ENCODE measurements around the gene CDKN2B.

Gene CDKN2B

GRCh38 chr9:21993893-21994555, 15.1 kb downstream of the CDKN2B start, which contains the start of gene CDKN2A:
CDKN2A (minus strand) TSS chr9:21994392.
- ATAC-seq: peak; percentile 49

GRCh38 chr9:21993007-21993406, 16.1 kb downstream of the CDKN2B start:
- no peak for ATAC-seq

DNA sequence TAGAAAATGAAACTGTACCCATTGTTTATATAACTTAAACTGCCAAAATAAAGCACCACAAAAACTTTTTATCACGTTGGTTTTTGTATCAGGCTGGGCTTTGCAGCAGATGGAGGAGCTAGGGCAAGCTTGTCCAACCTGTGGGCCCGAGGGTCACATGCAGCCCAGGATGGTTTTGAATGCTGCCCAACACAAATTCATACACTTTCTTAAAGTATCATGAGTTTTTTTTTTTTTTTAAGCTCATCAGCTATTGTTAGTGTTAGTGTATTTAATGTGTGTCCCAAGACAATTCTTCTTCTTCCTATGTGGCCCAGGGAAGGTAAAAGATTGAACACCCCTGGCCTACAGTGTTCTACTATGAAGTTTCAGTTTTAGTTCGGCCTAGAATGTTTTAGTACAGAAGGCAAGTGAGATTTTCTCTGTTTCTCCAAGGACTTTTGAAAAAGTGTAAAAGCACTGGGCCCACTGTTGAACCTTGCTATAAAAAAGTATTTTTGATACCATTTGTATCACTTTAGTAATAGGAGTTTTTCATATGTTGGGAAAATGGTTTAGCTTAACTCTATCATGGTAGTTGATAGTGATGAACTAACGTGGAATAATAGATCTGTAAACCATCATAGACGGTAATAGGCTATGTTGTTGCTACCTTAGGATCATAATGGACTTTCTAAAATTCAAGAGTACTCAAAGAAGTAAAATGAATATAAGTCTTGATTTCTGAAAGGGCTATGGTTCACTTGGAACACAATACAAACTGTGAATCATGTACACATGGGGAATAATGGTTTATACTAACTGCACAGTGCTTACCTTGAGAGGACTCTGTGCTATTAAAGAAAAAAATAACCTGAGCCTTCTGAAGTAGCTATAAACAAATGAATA, 17.8 kb downstream of the CDKN2B start:
- no peak for ATAC-seq

GRCh38 chr9:21989440-21990189, 19.5 kb downstream of the CDKN2B start:
- no peak for ATAC-seq

DNA sequence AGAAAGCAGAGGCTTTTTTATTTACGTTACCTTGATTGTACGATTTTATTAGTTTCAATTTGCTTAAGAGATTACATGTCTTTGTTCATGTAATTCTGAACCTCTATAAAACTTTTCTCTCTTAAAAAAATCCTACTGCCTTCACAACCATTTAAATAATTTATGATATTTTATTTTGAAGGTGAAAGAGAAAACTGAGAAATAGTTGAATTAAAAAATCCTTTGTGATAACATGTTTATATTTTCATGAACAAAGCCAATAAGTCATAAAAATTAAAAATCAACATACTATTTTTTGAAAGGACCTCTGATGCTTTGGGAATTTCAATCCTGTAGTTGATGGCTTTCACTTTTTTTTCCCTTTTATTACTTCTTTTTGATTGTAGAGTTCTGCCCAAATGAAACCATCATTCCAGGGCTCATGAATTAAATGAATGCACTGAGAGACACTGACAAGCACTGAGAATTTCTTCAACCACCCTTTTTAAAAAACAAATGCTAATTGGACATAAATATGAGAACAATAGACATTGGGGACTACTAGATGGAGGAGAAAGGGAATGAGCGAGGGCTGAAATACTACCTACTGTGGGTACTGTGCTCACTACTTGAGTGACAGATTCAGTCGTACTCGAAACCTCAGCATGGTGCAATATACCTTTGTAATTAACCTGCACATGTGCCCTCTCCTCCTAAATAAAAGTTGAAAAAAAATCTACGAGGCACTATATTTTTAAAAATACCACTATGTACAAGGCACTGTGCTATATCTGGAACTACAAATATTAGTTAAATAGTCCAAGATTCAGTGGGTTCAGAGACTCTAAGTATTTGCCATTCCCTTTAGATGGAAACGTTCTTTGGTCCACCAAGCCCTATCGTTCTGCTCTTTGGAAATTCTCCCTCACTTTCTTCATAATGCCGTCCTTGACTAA, 20.8 kb downstream of the CDKN2B start:
- ATAC-seq: no peak

- ATAC-seq: no peak
Measured at GRCh38 chr9:21985964-21986667, 23.0 kb downstream of the CDKN2B start.

DNA sequence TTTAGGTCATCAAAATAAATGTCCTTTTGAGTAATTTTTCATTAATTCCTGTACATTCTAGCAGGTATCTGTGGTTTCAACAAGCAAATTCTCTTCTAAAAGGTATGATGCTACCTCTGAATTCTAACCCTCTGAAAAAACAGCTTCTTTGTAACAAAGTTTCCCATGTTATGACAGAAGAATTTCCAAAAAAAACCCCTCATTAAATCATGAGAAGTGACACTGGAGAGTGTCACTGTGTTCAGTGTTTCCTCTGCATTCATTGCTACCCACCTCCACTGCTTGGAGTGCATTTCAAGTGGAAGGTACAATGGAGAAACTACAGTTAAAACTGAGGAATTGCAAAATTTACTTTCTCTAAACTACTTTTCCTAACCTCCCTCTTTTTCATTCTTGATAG, 25.0 kb downstream of the CDKN2B start:
- no peak for ATAC-seq

DNA sequence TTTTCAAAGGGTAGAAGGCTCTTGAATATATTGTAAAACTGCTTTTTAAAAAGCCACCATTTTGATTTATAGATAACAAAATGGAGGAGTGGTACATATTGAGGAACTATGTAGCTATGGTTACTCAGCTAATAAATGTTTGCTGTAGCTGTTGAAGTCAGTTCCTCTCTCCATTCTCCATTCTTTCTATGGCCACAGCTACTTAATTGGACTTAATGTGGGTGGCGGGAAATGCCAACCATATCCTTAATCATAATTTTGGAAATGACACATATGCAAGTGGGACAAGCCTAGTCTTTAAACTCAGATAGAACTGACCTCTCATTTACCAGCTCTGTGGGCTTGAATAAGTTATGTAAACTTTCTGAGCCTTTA, 25.6 kb downstream of the CDKN2B start:
- ATAC-seq: no peak

GRCh38 chr9:21982861-21983560, 26.1 kb downstream of the CDKN2B start:
- no peak for ATAC-seq

DNA sequence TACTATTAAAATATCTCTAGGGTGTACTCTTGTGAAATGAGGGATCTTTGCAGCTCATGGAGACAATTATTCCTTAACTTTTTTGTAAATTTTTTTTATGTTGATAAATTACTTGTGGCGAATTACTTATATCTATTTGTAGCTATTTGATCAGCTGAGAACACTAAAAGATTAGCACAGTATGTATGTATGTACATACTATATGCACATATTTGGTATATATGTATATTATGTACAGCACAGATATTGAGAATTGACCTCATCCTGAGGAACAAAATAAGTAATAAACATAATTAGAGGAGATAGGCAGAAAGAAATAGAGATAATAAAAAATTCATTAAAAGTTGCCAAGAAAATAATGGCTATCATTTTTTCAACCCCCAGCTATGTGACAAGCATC, 26.7 kb downstream of the CDKN2B start:
- ATAC-seq: no peak

- no peak for ATAC-seq
Measured at GRCh38 chr9:21976334-21976875, 32.7 kb downstream of the CDKN2B start.

GRCh38 chr9:21974722-21975409, 34.2 kb downstream of the CDKN2B start:
- ATAC-seq: peak; percentile 48 to 60

DNA sequence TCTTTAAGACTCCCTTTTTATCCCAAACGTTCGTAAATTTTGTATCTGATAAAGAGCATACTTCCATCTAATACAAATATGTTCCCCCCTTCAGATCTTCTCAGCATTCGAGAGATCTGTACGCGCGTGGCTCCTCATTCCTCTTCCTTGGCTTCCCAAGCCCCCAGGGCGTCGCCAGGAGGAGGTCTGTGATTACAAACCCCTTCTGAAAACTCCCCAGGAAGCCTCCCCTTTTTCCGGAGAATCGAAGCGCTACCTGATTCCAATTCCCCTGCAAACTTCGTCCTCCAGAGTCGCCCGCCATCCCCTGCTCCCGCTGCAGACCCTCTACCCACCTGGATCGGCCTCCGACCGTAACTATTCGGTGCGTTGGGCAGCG, 34.8 kb downstream of the CDKN2B start:
- ATAC-seq: no peak

GRCh38 chr9:21972361-21972760, 36.7 kb downstream of the CDKN2B start:
- ATAC-seq: no peak

DNA sequence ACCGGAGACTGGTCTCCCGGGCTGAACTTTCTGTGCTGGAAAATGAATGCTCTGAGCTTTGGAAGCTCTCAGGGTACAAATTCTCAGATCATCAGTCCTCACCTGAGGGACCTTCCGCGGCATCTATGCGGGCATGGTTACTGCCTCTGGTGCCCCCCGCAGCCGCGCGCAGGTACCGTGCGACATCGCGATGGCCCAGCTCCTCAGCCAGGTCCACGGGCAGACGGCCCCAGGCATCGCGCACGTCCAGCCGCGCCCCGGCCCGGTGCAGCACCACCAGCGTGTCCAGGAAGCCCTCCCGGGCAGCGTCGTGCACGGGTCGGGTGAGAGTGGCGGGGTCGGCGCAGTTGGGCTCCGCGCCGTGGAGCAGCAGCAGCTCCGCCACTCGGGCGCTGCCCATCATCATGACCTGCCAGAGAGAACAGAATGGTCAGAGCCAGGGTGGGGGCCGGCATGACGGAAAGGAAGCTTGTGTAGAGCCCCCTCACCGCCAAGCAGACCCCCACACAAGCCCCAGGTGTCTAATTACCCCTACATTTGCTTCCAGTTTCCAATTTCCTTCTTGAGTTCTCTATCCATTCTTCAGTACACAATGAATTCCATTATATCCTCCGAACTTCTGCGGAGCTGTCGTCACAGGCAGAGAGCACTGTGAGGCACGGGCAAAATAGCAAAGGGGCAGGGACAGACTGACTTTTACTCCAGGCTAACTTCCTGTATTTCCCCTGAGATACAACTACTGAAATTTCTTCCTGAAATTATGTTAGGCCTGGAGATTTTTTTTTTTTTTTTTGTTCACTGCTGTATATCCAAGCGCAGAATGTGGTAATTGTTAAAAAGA, 38.1 kb downstream of the CDKN2B start:
- no peak for ATAC-seq

DNA sequence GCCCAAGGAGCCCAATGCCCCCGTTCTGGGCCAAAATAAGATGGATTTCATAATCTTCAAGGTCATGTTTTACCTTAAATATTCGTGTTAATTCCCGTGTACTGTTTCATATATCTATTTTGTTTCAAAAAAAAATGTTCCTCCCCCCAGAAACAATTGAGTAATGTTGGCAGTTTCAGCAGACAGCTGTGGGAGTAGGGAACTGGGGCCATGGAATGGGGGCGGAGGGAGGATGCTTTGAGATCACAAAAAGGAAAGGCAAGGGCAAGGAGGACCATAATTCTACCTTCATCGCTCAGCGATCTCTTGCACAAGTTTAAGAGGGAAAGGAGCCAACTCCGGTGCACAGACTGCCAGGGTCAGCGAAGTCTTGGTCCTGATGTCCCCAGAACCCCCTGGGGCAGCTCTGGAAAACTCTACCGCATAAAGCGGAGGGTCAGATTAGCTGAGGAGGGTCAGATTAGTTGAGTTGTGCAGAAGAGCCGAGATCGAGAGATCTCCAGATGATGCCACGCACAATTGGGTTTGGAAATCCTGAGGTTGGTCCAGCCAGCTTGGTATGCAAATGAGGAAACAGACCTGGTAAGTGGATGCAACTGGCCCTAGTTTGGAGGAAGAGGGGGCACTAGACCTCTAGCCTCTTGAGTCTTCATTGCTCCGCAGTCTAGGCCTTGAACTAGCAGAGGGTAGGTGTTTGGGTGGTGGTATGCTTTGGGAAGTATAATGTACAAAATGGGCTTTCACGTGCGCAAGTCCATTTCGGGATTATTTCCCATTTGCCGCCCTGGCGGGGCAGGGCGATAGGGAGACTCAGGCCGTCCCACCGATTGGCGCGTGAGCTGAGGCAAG, 38.9 kb downstream of the CDKN2B start:
- ATAC-seq: no peak

DNA sequence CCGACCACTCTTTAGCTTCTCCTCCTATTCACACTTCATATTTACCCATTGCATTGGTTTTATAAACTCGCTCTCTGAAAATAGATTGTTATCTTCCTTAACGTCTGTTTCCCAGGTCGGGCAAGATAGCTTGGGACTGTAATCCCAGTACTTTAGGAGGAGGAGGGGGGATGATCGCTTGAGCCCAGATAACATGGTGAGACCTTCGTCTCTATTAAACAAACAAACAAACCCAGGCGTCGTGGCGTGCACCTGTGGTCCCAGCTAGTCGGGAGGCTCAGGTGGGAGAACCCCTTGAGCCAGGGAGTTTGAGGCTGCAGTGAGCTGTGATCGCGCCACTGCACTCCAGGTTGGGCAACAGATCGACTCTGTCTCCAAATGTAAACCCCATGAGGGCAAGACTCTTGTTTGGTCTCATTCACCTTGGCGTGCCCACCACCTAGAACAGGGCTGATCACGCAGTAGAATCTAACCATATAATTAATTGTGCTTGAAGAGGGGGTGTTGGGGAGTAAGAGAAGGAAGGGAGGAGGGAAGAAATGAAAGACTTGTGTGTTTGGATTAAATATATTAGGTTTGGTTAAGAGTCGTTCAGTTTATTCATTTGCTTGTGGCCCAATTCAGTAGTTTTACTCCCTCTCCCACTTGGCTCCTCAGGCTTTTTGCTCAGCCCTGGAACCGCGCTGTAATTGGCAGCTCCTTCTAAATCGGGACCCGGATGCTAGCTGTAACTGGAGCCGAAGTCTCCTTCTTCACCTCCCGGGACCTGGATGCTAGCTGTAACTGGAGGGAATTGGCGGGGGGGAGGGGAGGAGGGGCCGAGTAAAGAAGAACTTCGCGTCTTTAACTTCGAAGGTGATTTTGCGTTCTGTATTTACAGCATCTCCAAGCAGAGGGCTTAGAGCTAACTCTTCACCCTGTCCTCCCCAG, 39.8 kb downstream of the CDKN2B start:
- ATAC-seq: no peak

Measured in activated CD4-positive, CD25-positive, alpha-beta regulatory T cell treated with anti-CD3 and anti-CD28 coated beads, Interleukin-2, amount 50 U/mL, for 24 hours (primary cell).